WTC11 (cell line): ENCODE measurements around the gene RSPO1.

Source experiments
- ESRRA ChIP-seq: sonication (generic); formaldehyde crosslinking; IDR thresholded peaks from 2 replicates; pipeline ENCODE4 v1.8.1; 2022; ENCODE audit warnings: mild to moderate bottlenecking, missing genetic modification reagents, borderline replicate concordance
- ZNF232 ChIP-seq: sonication (generic); formaldehyde crosslinking; IDR thresholded peaks from 2 replicates; pipeline ENCODE4 v1.8.0; 2022; ENCODE audit warnings: mild to moderate bottlenecking, missing genetic modification reagents
- TF ChIP-seq, protein P1 (sequence below): sonication (generic); formaldehyde crosslinking; IDR thresholded peaks from 2 replicates; pipeline ENCODE4 v1.8.1; 2022; ENCODE audit warnings: missing genetic modification reagents, borderline replicate concordance

DNA sequence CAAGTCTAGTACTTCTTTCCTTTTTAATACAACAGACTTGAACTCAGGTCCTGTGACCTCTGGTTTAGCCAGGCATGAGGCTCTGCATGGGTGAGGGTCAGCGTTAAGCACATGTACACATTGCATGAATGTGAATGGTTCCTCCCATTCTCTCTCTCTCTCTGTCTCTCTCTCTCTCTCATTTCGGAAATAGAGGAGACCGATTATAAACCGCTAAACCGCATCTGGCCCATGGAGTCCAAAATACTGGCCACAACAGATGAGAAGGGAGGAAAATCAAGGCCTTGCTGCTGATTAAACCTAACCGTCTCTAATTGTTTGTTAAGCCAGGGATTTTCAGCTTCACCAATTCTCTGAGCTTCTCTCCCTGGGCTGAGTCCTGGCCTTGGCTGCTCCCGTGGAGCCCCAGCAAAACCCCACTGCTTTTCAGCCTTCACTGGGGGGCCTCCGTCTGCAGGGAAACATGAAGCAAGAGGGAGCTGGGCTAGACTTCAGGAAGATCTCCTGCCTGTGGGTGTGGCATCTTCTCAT lies 6.6 kb downstream of the RSPO1 start:
- TF ChIP-seq ESRRA (CRISPR knock-in tag) (no peak), ZNF232 (CRISPR knock-in tag) (no peak)
- TF ChIP-seq, protein P1, sequence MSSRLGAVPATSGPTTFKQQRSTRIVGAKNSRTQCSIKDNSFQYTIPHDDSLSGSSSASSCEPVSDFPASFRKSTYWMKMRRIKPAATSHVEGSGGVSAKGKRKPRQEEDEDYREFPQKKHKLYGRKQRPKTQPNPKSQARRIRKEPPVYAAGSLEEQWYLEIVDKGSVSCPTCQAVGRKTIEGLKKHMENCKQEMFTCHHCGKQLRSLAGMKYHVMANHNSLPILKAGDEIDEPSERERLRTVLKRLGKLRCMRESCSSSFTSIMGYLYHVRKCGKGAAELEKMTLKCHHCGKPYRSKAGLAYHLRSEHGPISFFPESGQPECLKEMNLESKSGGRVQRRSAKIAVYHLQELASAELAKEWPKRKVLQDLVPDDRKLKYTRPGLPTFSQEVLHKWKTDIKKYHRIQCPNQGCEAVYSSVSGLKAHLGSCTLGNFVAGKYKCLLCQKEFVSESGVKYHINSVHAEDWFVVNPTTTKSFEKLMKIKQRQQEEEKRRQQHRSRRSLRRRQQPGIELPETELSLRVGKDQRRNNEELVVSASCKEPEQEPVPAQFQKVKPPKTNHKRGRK (CRISPR knock-in tag) = no peak
